ENCODE results near the gene LOX. TPM values are rescaled to one million over a fixed set of nuclear protein-coding genes. Genes with fewer than 3 reads are reported as not detected.

LOX gene
- total and polyA plus RNA-seq, 7 donors, result 1.8 to 21.6 (median 7.6) TPM; not detected in 1

GRCh38 chr5:122121479-122122465 lies 43.7 kb upstream of the LOX start:
- Histone ChIP-seq H3K27ac (no peak overlapping the region), H3K36me3 (no peaks in the 10 kb centered on the region), H3K4me3 (no peak overlapping the region), H3K9me3 (no peaks in the 10 kb centered on the region), H3K27me3 (no peaks in the 10 kb centered on the region), H3K4me1 (peaks cover 0 to 30% (median 14%) of the 10 kb centered on the region in 4 donors)
- no peak for TF ChIP-seq EP300 (IDR thresholded peaks at IDR 0.05)
- TF ChIP-seq CTCF (IDR thresholded peaks at IDR 0.05), result no peak
- no peak for TF ChIP-seq POLR2AphosphoS5 (IDR thresholded peaks at IDR 0.05)
- TF ChIP-seq POLR2A (IDR thresholded peaks at IDR 0.05), result no peak
- WGBS, 2 donors, result 87 to 91% methylated on average over 11 of the region's 11 CpGs
- no peak for DNase-seq
- intact Hi-C loops (cut with DNase I), result no loop called here

- WGBS, 2 donors, result 81 to 85% methylated on average over 2 of the region's 2 CpGs
- no peaks in the 10 kb centered on the region for H3K9me3 ChIP-seq
- no peak overlapping the region for H3K27ac ChIP-seq
- no peak for TF ChIP-seq CTCF (IDR thresholded peaks at IDR 0.05)
- TF ChIP-seq EP300 (IDR thresholded peaks at IDR 0.05), result no peak
- no peak for TF ChIP-seq POLR2A (IDR thresholded peaks at IDR 0.05)
- no peak for TF ChIP-seq POLR2AphosphoS5 (IDR thresholded peaks at IDR 0.05)
- H3K27me3 ChIP-seq, result no peaks in the 10 kb centered on the region
- H3K4me3 ChIP-seq, result no peak overlapping the region
- H3K36me3 ChIP-seq, result no peaks in the 10 kb centered on the region
- intact Hi-C loops (cut with DNase I), result no loop called here
- DNase-seq, result no peak
- H3K4me1 ChIP-seq, result peaks cover 0 to 22% (median 7%) of the 10 kb centered on the region in 4 donors
Measured at GRCh38 chr5:122120957-122121356, 42.9 kb upstream of the LOX start.

- Histone ChIP-seq H3K4me3 (no peak overlapping the region), H3K36me3 (no peaks in the 10 kb centered on the region), H3K9me3 (no peaks in the 10 kb centered on the region), H3K27ac (no peak overlapping the region), H3K4me1 (peaks cover 0 to 18% (median 5%) of the 10 kb centered on the region in 4 donors), H3K27me3 (no peaks in the 10 kb centered on the region)
- 85 to 90% methylated on average over 2 of the region's 2 CpGs for WGBS, 2 donors
- intact Hi-C loops (cut with DNase I), result no loop called here
- TF ChIP-seq POLR2AphosphoS5 (IDR thresholded peaks at IDR 0.05), result no peak
- TF ChIP-seq CTCF (IDR thresholded peaks at IDR 0.05), result no peak
- TF ChIP-seq POLR2A (IDR thresholded peaks at IDR 0.05), result no peak
- no peak for DNase-seq
Measured at GRCh38 chr5:122120493-122120892, 42.4 kb upstream of the LOX start.

- TF ChIP-seq CTCF (IDR thresholded peaks at IDR 0.05), result no peak
- DNase-seq, result no peak
Measured at GRCh38 chr5:122119205-122119604, 41.1 kb upstream of the LOX start.

More at GRCh38 chr5:122119205-122119604, 41.1 kb upstream of the LOX start:
- no peaks in the 10 kb centered on the region for H3K36me3 ChIP-seq
- 80 to 85% methylated on average over 3 of the region's 3 CpGs for WGBS, 2 donors
- no peaks in the 10 kb centered on the region for H3K27me3 ChIP-seq
- H3K4me3 ChIP-seq, result no peak overlapping the region
- intact Hi-C loops (cut with DNase I), result no loop called here
- peaks cover 0 to 7% (median 0%) of the 10 kb centered on the region in 4 donors for H3K4me1 ChIP-seq
- H3K27ac ChIP-seq, result no peak overlapping the region
- no peaks in the 10 kb centered on the region for H3K9me3 ChIP-seq
